HG02852 (cell line): ENCODE data around the gene GNG2.

Experiments
- ATAC-seq: cut with Tn5 transposase; IDR thresholded peaks from one replicate; pipeline ENCODE4 v1.9.1; 2021; ENCODE audit warnings: mild to moderate bottlenecking, moderate library complexity; ENCODE audit not compliant: unreplicated experiment

Gene GNG2

GRCh38 chr14:51860164-51860824 is at the start of gene GNG2:
TSS of gene GNG2 (plus strand) at chr14:51860612. CDS start at chr14:51950679, 90,067 bp downstream.
- ATAC-seq: peak; percentile 94

GRCh38 chr14:51811706-51812105 is 48.7 kb upstream of the GNG2 start:
- ATAC-seq: no peak

GRCh38 chr14:51816031-51816430 is 44.4 kb upstream of the GNG2 start:
- no peak for ATAC-seq

GRCh38 chr14:51817326-51817725 is 43.1 kb upstream of the GNG2 start:
- no peak for ATAC-seq

GRCh38 chr14:51818748-51819380 is 41.5 kb upstream of the GNG2 start:
- ATAC-seq: no peak

GRCh38 chr14:51821822-51822221 is 38.6 kb upstream of the GNG2 start:
- no peak for ATAC-seq

- ATAC-seq: no peak
Observed at GRCh38 chr14:51822499-51822898, 37.9 kb upstream of the GNG2 start.

- no peak for ATAC-seq
Observed at GRCh38 chr14:51823706-51824105, 36.7 kb upstream of the GNG2 start.

- no peak for ATAC-seq
Observed at GRCh38 chr14:51824191-51824590, 36.2 kb upstream of the GNG2 start.

GRCh38 chr14:51825926-51826325 is 34.5 kb upstream of the GNG2 start:
- no peak for ATAC-seq

GRCh38 chr14:51828017-51828797 is 32.2 kb upstream of the GNG2 start:
- ATAC-seq: peak; percentile 83

GRCh38 chr14:51834240-51834639 is 26.2 kb upstream of the GNG2 start:
- ATAC-seq: no peak

- ATAC-seq: no peak
Observed at GRCh38 chr14:51836417-51836816, 24.0 kb upstream of the GNG2 start.

- peak; percentile 29 for ATAC-seq
Observed at GRCh38 chr14:51844081-51844881, 16.1 kb upstream of the GNG2 start.

- ATAC-seq: no peak
Observed at GRCh38 chr14:51845811-51846210, 14.6 kb upstream of the GNG2 start.

GRCh38 chr14:51846631-51847488 is 13.6 kb upstream of the GNG2 start:
- ATAC-seq: peak; percentile 78

- no peak for ATAC-seq
Observed at GRCh38 chr14:51847489-51847796, 13.0 kb upstream of the GNG2 start.

- ATAC-seq: no peak
Observed at GRCh38 chr14:51848120-51848519, 12.3 kb upstream of the GNG2 start.

- ATAC-seq: no peak
Observed at GRCh38 chr14:51849097-51849496, 11.3 kb upstream of the GNG2 start.

- ATAC-seq: no peak
Observed at GRCh38 chr14:51850651-51851050, 9.8 kb upstream of the GNG2 start.
